ENCODE results near the gene RNASE8.

Gene RNASE8

DNA sequence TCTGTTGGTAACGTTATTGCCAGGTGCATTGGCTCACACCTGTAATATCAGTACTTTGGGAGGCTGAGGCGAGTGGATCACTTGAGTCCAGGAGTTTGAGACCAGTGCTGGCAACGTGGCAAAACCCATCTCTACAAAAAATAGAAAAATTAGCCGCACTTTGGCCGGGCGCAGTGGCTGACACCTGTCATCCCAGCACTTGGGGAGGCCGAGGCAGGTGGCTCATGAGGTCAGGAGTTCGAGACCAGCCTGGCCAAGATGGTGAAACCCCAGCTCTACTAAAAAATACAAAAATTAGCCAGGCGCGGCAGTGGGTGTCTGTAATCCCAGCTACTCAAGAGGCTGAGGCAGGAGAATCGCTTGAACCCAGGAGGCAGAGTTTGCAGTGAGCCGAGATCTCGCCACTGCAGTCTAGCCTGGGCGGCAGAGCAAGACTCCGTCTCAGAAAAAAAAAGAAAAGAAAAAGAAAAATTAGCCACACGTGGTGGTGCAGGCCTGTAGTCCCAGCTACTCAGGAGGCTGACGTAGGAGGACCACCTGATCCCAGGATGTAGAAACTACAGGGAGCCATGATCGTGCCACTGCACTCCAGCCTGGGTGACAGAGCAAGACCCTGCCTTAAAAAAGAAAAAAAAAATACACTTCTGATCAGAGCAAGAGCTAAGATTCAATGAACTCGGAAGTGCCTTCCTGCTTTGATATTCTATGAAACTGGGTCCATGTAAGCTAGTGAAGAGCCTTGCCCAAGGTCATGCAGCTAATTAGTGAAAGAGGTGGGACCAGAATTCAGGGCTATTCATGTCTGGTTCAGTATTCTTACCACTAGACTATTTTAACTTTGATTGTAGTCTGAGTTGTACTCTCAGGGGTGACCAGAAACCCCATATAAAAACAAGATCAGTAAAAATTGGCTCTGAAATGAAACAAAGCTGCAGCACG is 4.2 kb upstream of the RNASE8 start:
- FAIRE-seq (no peak), DNase-seq (ENCODE audit: low spot score) (no peak)

DNA sequence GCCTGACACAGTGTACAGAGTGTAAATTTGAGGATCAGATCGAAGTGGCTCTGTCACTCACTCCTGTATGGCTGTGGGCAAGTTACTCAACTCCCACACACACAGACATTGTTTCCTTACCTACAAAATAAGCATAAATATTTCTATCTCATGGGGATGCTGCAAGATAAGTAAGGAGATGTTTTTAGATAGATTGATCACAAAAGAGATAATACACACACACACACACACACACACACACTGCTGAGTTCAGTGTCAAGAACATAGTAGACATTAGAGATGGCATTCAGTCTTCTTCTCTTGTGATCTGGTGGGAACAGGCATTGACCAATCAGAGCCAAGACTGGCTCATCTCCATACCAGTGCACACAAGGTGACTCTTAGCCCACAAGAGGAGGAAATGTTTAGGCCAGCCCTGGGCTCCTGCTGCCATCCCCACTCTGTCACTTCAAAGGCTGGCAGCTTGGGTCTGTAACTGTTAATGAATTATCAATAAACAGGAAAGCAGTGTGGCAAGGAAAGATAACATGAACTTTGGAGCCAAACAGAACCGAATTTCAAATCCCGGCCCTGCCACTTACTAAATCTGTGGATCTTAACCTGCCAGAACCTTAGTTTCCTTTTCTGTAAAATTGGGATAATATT is 3.4 kb upstream of the RNASE8 start:
- no peak for DNase-seq (ENCODE audit: low spot score)
- FAIRE-seq = no peak

DNA sequence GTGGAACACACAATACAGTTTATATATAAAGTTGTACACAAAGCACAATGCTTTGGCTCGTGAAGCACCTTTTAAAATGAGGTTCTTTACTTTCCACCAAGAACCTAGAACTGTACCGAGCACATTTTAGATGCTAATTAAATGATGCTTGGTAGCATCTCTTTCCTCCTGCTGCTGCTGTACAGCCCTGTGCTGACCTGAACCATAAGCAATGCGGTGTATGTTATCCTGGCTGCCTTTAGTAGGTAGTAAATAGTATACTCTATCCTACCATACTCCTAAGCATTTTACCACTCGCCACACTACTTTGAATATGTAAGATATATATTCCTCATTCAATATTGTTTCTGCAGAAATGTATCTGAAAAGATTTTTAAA is 2.9 kb upstream of the RNASE8 start:
- DNase-seq (ENCODE audit: low spot score) (no peak), FAIRE-seq (no peak)

DNA sequence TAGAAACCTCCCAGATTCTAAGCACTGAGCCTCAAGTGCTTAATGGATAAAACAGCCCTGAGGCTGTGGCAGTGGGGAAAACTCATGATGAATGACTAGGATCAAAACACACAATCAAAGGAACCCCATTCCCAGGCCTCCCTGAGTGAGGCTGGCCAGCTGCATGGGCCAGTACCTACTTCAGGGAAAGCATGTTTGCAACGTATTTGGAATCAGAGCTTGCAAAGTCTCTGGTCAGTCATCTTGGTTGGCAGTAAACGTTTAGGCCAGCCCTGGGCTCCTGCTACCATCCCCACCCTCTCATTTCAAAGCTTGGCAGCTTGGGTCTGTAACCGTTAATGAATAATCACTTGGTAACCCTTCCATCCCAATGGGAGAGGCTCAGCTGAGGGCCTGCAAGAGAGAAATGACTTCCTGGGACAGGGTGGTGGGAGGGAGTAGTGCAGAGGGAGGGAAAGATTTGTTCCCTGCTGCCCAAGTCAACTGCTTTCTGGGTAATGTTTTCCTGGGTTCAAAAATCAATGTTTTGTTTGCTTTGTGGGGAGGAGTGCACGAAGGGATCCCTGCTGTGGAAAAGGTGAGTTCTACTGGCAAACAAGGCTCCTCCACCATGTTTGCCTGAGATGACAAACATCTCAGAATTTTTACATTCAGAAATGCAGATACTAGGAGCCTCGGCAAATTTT is 2.0 kb upstream of the RNASE8 start:
- FAIRE-seq (no peak), DNase-seq (ENCODE audit: low spot score) (no peak)

DNA sequence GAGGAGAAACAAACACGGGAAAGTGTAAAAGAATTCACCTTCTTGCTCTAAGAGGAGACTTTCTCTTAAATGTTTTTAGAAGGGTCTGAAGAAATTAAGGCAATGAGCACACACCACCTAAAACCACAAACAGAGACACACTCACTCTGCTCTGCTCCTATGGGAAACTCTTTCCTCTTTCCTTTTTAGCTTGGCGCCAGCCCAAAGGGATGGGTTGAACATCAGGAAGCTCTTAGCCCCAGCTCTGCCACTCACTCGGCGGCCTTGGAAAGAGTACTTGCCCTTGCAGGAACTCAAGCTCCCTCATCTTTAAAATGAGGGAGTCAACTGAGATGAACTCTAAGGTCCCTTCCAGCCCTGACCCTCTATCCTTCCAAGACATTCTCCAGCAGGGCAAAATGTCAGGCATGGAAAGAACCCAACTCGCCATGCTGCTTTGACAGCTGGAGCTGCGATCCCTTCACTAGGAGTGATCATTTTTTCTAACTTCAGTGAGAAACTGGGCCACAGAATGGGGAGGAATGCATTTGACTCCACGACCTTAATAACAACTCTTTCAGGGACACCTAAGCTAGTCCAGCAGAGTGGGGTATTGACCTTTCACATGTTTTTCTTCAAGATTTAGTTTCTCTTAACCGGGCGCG is 980 bp upstream of the RNASE8 start:
- FAIRE-seq (no peak), DNase-seq (ENCODE audit: low spot score) (no peak)

DNA sequence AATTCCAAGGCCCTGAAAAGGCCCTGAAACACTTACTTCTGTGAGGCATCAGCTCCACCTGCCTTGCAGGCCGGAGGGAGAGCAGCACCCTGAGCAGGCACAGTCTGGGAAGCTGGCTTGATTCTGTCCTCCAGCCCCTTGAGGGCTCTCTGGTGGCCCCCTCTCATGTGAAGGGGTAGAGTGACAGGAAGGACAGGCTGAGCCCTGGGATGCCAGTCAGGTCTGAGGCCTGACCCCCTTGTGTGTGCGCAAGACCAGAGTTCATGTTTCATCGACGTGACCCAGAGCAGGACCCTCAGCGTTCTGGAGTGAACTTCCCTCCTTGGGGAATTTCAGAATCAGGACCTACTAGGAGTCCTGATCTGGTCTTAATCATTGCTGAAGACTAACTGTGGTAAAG is 1.3 kb downstream of the RNASE8 start:
- FAIRE-seq = no peak
- no peak for DNase-seq (ENCODE audit: low spot score)

DNA sequence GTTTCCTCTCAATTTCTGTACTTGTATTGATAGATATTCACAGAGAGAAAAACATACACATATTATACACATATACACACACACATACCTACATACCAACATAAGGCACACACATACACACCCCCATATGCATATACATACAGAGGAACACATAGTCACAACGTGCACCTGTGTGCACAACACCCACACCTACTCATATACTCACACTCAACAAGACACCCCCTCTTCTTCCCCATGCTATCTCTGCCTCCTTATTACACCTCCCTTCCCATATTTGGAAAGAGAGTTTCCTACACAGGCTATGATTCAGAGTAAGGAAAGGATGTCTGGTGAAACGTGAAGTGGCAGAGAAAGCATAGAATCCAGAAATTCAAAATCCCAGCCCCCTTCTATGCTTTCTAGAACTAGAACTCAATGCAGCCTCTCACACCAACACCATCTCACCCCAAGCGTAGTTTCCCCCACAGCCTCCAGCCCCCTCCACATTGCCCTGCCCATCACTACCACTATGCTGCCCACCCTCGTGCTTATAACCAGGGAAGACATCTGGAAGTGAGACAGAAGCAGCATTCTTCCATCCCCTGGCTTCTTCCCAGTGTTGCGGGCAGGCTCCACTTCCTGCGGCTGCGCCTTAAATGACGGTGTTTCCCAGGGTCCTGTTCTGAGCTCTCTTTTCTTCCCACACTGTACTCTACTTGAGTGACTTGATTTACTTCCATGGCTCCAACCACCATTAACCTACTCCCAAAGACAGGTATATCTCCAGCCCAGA is 2.4 kb downstream of the RNASE8 start:
- DNase-seq (ENCODE audit: low spot score) = no peak
- peak; percentile 44 for FAIRE-seq

DNA sequence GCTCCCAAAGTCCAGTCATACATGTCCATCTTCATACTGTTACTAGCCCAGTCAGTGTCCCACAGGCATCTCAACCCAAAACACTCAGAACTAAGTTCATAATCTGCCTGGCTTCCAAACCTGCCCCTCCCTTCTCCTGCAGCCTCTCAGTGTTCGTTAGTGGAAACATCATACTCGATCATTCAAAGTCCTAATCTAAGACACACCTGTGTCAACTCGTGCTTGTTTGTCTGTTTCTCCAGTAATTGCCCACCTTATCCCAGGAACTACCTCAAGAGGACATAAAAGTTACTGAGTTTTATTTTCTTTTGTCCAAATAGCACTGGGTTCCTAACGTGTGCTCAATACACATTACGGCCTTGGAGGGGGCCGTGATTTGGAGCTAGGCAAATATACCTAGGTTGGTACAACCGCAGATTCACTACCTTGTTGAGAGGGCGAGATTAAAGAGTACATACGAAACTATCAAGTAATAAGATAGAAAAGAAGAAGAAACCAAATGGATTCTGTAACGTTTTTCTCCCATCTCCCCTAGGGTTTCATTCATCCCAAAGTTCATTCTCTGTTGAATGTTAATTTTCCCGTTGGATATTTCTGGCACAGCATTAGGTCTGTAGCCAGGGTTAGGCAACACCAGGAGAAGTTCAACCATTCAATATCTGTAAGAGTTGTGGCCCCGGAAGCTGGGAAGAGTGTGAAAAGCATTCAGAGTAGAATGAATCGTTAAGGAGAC is 3.2 kb downstream of the RNASE8 start:
- FAIRE-seq (no peak), DNase-seq (ENCODE audit: low spot score) (no peak)

DNA sequence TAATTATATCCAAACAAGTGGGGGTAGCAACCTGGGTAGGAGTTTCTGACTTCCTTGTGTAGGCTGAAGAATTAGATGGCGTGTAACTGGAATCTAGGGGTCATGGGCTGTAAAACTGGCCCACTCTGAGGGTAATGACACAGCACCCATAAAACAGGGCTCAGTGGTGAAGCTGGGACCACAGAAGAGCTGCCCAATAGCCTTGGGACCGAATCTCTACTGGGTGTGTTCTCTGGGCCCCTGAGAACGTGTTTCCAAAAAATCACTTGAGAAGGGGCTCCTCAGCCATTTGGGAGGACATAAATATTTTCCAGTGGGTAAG is 3.7 kb downstream of the RNASE8 start:
- DNase-seq (ENCODE audit: low spot score) = no peak
- FAIRE-seq = no peak

DNA sequence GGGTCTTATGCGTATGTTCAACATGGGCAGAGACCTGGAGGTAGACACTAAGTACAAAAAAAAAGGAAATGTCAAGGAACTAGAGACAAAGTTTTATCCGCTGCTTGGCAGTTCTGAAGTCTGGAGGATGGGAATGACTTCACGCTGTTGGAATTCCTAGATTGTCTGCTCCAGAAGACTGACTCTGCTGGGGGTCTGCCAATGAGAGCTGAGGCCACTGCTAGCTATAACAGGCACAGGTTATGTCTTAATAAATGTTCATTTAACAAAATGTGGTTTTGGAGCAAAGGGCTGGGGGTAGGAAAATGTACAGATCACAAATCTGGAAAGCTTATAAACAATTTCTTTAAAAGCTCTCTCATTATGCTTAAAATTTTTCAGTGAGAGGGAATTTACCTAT is 5.9 kb downstream of the RNASE8 start:
- FAIRE-seq = no peak
- DNase-seq (ENCODE audit: low spot score) = peak; percentile 72

DNA sequence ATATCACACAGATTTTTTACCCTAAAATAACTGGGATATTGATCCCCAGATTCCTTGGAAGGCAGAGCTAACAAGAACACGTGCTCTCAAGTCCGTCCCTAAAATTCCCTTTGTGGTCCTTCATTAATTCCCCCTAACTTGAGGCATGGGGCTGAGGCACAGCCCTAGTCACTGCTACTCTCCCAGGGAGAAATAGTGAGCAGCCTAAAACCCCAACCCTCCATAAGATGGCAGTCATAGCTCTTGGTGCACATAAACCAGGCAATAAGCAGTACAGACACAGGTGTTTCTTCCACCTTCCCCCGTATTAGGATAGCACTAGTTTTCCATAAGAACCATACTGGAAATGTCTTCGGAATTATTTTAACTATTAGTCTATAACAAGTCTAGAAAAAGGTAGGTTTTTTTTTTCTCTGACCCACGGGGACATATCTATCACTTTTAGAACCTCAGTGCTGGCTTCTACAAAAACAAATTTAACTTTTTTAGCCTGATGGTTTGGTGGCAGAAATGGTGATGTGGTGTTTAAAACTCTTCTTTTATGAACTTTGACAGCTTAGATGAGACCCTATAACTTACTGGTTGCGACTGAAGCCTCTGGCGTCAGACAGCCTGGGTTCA is 9.4 kb downstream of the RNASE8 start:
- DNase-seq (ENCODE audit: low spot score) (peak; percentile 45), FAIRE-seq (no peak)

DNA sequence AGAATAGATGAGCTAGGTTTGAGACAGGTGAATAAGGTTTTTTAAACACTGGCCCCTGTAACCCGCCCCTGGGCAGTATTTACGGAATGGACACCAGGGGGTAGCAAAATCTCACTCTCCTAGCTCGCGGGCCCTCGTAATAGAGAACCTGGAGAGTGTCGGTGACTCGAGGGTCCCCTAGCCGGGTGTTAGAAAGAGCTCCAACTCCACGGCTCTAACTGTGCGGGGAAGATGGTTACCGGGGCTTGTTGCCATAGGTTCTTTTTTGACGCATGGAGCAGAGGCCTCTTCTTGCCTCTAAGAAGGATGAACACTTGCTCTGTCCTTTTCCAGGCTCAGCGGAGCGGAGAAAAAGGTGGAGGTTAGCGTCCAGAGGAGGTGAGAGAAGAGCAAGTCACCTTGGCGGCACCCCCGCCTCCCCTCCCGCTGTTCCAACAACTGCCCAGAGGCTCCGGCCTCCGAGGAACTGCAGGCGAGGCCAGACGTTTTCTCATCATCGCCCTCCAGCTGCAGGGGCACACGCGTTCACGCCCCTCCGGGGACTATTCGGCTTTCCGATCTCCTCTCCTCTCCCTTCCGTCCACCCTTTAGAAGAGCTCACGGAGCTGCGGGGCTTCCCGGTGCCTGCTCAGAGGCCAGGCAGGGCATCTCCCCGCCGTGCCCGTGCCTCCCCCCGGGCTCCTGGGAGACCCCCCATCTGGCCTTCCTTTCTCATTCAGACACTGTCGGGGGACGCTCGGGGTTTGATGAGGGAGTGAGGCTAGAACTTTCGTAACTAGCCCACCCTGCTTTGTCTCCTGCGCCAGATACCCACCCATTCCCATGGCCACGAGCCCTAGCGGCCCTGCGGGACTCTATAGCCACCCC is 11.1 kb downstream of the RNASE8 start:
- peak; percentile 68 for DNase-seq (ENCODE audit: low spot score)
- FAIRE-seq = no peak

DNA sequence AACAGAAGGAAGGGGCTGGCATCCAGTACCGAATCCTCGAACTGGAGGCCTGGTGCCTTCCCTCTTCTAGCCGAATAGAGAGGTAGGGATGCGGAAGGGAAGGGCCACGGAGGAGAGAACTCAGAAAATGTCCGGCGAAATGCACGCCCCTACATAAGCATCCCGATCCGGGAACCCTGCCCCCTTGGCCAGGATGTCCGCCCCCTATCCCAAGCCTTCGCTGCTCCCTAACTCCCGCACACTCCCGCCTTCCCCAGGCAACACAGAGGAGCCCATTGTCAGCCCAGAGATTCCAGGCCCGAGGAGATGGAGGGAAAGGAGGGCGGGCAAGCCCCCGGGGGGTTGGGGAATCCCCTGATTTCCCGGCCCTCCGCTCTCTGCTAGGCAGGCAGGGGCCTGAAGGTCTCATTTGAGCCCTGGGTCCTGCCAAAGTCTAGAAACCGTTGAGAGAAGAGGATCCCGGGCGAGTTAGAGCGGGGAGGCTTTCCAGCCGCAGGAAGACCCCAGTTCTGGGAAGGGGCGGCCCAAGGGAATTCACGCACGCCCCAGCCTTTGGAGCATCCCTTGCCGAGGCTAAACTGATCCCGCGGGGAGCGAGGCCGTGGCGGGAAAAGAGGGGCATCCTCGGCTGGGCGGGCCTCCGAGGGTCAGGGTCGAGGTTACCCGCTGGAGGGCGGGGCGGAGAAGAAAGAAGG is 11.9 kb downstream of the RNASE8 start:
- peak; percentile 5 for FAIRE-seq
- DNase-seq (ENCODE audit: low spot score) = peak; percentile 65

DNA sequence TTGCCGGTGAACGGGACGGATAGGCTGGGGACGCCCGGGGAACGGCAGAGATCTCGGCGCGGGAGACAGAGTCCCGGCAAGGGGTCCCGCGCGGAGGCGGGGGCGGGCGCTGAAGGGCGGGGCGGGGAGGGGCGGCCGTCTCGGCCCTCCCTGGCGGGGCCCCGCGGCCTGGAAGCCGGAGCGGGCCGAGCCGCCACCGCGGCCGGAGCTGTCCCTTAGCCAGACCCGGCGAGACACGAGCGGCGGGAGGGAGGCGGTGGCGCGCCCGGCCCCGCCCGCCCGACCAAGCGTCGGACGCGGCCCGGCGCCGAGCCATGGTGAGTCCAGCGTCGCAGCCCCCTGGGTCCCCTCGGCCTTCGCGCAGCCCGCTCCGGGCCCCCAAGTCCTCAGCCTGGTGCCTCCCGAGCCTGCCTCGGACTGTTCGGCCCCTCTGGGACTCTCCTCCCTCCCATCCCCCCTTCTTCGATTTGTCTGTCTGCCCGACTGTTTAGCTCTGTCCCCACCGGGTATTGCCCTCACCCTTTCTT is 12.5 kb downstream of the RNASE8 start, which contains the start of gene ARHGEF40:
Gene ARHGEF40, plus strand, starts transcription at position 222 of the 527 bp plus-strand sequence. Its CDS starts 93 bp downstream, at position 315.
- no peak for FAIRE-seq
- peak; percentile 80 for DNase-seq (ENCODE audit: low spot score)

DNA sequence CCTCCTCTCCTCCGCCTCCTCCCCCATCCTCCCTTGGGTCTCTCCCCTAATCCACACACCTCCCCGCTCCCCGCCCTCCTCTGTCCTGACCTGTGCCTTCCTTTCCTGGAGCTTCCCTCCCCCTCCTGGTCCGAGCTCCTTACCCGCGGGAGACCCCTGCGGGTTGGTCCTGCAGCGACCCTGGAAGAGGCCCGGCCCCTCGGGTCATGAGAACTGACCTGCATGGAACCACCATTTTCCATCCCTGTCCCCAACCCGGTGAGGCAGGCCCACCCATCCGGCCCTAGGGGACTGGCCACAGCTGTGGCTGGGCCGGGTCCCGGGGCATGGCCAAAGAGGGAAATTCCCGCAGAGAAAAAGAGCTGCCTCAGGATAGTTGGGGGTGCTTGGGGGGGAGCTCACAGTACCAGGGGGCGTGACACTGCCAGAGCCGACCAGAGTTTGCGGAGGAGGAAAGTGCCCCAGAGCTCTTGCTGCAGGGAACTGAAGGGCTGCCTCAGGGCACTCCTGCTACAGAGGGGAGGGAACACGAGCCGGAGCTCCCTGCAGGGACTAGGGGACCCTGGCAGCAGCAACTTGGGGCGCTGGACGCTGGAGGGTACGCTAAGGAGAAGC is 13.1 kb downstream of the RNASE8 start:
- peak; percentile 56 for DNase-seq (ENCODE audit: low spot score)
- no peak for FAIRE-seq

DNA sequence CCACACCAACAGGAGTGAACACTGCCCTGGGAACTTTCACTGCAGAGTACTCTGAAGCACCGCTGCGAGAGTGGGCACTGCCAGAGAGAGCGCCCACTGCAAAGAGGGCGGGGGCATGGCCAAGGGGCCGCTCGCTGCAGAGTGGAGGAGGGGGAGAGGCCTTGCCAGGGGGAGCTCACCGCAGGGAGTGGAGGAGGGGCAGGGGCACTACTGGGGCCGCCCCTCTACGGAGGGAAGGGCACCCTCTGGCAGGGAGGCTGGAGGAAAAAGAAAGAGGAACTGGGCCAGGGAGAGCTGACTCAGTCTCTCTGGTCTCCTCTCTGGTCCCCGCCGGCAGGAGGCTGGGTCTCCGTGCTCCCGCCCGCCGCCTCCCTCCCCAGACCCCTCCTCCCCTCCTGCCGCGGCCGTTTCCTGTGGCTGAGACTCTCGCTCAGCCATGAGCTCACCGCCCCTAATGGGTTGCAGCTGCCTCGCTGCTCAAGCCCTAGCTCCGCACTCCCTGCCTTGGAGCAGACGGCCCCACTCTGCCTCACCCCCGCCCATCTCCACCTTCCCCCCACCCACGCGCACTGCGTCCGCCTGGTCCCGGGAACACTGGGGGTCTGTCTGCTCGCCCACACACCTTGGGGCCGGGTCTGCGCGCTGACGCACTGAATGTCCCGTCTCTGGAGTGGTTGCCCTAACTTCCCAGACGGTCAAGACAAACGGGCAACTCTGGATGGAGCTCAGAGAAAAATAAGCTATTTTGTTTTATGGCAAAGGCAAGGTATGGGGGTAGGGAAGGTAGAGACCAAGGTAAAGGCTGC is 13.8 kb downstream of the RNASE8 start:
- FAIRE-seq = peak; percentile 84
- DNase-seq (ENCODE audit: low spot score) = peak; percentile 95

DNA sequence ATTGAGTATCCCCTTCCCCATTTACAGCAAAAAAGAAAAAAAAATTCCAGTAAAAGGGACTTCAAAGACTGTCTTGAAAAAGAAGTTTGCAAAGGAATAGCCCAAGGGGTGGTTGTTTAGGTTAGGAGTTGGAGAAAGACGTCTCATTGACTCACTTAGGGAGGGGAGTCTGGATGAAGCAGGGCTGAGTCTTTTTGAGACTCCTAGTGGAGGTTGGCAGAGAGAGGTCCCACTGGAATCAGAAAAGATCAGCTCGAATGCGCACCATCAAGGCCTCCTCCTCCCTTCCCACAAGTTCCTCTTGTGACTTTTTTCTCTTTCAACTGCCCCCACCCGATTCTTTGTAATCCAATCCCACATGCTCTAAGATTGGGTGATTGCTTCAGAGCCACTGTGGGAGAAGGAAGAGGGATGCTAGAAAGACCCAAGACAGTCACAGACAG is 14.4 kb downstream of the RNASE8 start:
- FAIRE-seq (no peak), DNase-seq (ENCODE audit: low spot score) (peak; percentile 39)

Measured in urothelium cell line (cell line).